ENCODE data around the gene UBB.
A peak's percentile ranks its signal among the peaks of the same experiment; 100 is the strongest.

Gene UBB

GRCh38 chr17:16346721-16347271 lies 34.1 kb upstream of the UBB start:
- TF ChIP-seq, protein P1, sequence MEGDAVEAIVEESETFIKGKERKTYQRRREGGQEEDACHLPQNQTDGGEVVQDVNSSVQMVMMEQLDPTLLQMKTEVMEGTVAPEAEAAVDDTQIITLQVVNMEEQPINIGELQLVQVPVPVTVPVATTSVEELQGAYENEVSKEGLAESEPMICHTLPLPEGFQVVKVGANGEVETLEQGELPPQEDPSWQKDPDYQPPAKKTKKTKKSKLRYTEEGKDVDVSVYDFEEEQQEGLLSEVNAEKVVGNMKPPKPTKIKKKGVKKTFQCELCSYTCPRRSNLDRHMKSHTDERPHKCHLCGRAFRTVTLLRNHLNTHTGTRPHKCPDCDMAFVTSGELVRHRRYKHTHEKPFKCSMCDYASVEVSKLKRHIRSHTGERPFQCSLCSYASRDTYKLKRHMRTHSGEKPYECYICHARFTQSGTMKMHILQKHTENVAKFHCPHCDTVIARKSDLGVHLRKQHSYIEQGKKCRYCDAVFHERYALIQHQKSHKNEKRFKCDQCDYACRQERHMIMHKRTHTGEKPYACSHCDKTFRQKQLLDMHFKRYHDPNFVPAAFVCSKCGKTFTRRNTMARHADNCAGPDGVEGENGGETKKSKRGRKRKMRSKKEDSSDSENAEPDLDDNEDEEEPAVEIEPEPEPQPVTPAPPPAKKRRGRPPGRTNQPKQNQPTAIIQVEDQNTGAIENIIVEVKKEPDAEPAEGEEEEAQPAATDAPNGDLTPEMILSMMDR (IDR thresholded peaks at IDR 0.05; ENCODE audit: low read depth, low read length) = no peak
- H3K4me3 ChIP-seq (ENCODE audit: low read depth, low read length) = no peak overlapping the region

DNA sequence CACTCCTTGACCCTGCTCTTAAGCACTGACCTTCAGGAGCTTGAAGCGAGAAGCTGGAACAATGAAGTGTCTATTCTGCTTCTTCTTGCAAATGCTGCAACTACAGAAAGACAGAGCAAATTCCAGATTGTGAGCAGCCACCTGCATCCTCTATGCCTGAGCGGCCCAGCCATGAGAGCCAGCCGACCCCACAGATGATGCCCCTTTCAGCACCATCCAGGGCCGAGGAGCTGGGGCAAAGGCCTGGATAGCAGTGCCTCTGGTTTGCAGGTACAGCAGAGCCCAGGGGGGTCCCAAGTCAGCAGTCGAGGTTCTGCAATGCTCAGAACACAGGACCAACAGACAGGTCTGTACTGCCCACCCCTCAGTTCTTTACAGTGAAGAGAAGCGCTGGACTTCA lies 32.3 kb upstream of the UBB start:
- TF ChIP-seq, protein P1 (IDR thresholded peaks at IDR 0.05; ENCODE audit: low read depth, low read length) = no peak
- H3K4me3 ChIP-seq (ENCODE audit: low read depth, low read length) = no peak overlapping the region

DNA sequence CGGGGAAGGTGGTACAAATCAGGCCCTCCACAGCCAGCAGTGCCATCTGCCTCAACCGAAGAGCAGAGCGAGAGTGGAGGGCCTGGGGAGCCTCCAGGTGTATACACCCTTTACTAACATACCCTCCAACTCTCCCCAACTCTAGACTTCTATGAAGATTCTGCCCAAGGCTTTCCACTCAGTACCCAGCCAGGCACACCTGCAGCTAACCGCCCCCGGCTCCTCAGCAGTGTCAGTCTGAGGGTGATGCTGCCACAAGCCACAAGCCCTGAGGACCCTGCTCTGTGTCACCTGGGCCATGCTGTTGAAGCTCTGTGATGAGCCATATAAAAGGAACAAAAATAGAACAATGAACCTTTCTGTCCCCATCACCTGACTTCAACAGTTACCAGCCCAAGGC lies 31.5 kb upstream of the UBB start:
- TF ChIP-seq, protein P1 (IDR thresholded peaks at IDR 0.05; ENCODE audit: low read depth, low read length) = no peak
- H3K4me3 ChIP-seq (ENCODE audit: low read depth, low read length) = no peak overlapping the region

DNA sequence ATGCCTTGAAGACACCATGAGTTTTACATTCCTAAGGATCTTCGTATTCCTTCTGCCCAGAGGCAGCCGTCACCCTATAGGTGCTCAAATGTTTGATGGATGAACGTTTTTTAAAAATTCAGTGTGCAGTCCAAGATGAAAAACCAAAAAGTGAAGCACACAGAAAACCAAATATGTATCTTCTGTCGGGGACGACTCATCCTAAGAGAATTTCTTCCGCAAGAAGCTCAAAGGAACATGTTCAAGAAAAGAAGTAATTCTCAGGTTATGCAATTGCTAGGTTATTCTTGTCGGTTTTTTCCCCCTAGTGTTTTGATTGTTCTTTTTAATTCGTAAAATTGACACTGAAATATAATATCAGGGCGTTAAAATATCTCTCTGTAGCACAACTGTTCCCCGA lies 29.1 kb upstream of the UBB start:
- peak overlapping the region; percentile 73 for H3K4me3 ChIP-seq (ENCODE audit: low read depth, low read length)
- TF ChIP-seq, protein P1 (IDR thresholded peaks at IDR 0.05; ENCODE audit: low read depth, low read length) = no peak

DNA sequence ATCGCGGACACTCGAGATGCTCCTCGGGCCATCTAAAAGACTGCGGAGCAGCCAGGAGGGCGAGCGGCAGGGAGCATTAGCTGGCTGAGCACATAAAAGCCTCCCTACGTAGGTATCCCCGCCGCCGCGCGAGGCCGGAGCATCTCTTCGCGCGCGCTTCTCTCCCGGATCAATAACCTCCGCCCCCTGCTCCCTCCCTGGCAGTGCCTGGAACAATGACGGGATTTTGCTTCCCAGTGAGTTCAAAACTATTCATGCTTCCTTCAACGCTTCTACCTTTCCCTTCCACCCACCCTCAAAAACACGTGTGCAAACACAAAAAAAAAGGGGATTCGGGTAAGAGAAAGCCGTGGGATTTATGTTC lies 28.6 kb upstream of the UBB start:
- peak overlapping the region; percentile 73 for H3K4me3 ChIP-seq (ENCODE audit: low read depth, low read length)
- TF ChIP-seq, protein P1 (IDR thresholded peaks at IDR 0.05; ENCODE audit: low read depth, low read length) = no peak

- H3K4me3 ChIP-seq (ENCODE audit: low read depth, low read length) = peak overlapping the region; percentile 73
- TF ChIP-seq, protein P1 (IDR thresholded peaks at IDR 0.05; ENCODE audit: low read depth, low read length) = no peak
These were observed 28.1 kb upstream of the UBB start for GRCh38 chr17:16352667-16353316.

GRCh38 chr17:16353317-16354174 lies 27.3 kb upstream of the UBB start, which contains the start of gene CENPV:
TSS of gene CENPV (minus strand) at chr17:16353469. CDS start at chr17:16353436, 33 bp downstream.
- TF ChIP-seq, protein P1 (IDR thresholded peaks at IDR 0.05; ENCODE audit: low read depth, low read length) = no peak
- peak within 1 kb of the TSS; percentile 73 for H3K4me3 ChIP-seq (ENCODE audit: low read depth, low read length)

Data from WI38 (cell line).